Left hindlimb (tissue), 1 donor: ENCODE measurements around the gene MAPKAPK3.
"Not testable (repeated sequence)": the region's sequence is repeated elsewhere in the genome, so short reads cannot be mapped to it uniquely, and the experiment has no call there.

Experiments
- DNase-seq: peaks from one replicate; pipeline ENCODE4 v3.0.0-alpha.2; 2018

MAPKAPK3 gene

GRCh38 chr3:50658416-50658815 is 41.5 kb downstream of the MAPKAPK3 start:
- no peak for DNase-seq

- no peak for DNase-seq
Observed at GRCh38 chr3:50658831-50659230, 41.9 kb downstream of the MAPKAPK3 start.

GRCh38 chr3:50660386-50660785 is 43.4 kb downstream of the MAPKAPK3 start:
- no peak for DNase-seq

- no peak for DNase-seq
Observed at GRCh38 chr3:50661321-50661837, 44.4 kb downstream of the MAPKAPK3 start.

- no peak for DNase-seq
Observed at GRCh38 chr3:50662408-50662807, 45.5 kb downstream of the MAPKAPK3 start.

GRCh38 chr3:50665081-50665840 is 48.3 kb downstream of the MAPKAPK3 start:
- no peak for DNase-seq

GRCh38 chr3:50665841-50666115 is 48.8 kb downstream of the MAPKAPK3 start:
- DNase-seq = not testable (repeated sequence)

GRCh38 chr3:50666837-50667236 is 49.9 kb downstream of the MAPKAPK3 start:
- no peak for DNase-seq

GRCh38 chr3:50671331-50671730 is 54.4 kb downstream of the MAPKAPK3 start:
- no peak for DNase-seq

GRCh38 chr3:50672656-50673055 is 55.7 kb downstream of the MAPKAPK3 start:
- DNase-seq = no peak

- DNase-seq = no peak
Observed at GRCh38 chr3:50673931-50674330, 57.0 kb downstream of the MAPKAPK3 start.

- peak; percentile 48 for DNase-seq
Observed at GRCh38 chr3:50674349-50675178, 57.6 kb downstream of the MAPKAPK3 start, which contains the start of gene DOCK3. DOCK3 (plus strand) TSS chr3:50674927; CDS start chr3:50675264, 337 bp downstream.

GRCh38 chr3:50675179-50676030 is 58.5 kb downstream of the MAPKAPK3 start:
- no peak for DNase-seq

GRCh38 chr3:50676031-50676705 is 59.2 kb downstream of the MAPKAPK3 start:
- DNase-seq = no peak

- DNase-seq = no peak
Observed at GRCh38 chr3:50687127-50687751, 70.3 kb downstream of the MAPKAPK3 start.

GRCh38 chr3:50687916-50688315 is 71.0 kb downstream of the MAPKAPK3 start:
- DNase-seq = no peak

GRCh38 chr3:50688602-50689001 is 71.7 kb downstream of the MAPKAPK3 start:
- not testable (repeated sequence) for DNase-seq

GRCh38 chr3:50689558-50689957 is 72.6 kb downstream of the MAPKAPK3 start:
- no peak for DNase-seq

GRCh38 chr3:50695031-50695430 is 78.1 kb downstream of the MAPKAPK3 start:
- no peak for DNase-seq

GRCh38 chr3:50696276-50696675 is 79.3 kb downstream of the MAPKAPK3 start:
- DNase-seq = no peak

GRCh38 chr3:50698269-50698668 is 81.3 kb downstream of the MAPKAPK3 start:
- DNase-seq = no peak
